WTC11 (cell line): ENCODE measurements around the gene PDZD8. TPM values are rescaled to one million over a fixed set of nuclear protein-coding genes. Genes with fewer than 3 reads are reported as not detected.

Experiments used
- ATAC-seq: fragments of 200-7000 bp; cut with Tn5 transposase; 2 replicates; pipeline ENCODE4 v1.10.0; 2021; ENCODE audit warnings: mild to moderate bottlenecking, moderate library complexity
- CTCF ChIA-PET: fragments of 300-600 bp; sonication (Branson Sonifier 250); formaldehyde crosslinking; loops from one replicate; lab custom pipeline; 2021; ENCODE audit warnings: antibody characterized with exemption; lab: Charles Lee
- POLR2A ChIA-PET: fragments of 350-600 bp; sonication (Branson Sonifier 250); formaldehyde crosslinking; loops from one replicate; lab custom pipeline; 2021; ENCODE audit warnings: antibody characterized with exemption; lab: Charles Lee
- DNase-seq: peaks from one replicate; pipeline ENCODE4 v3.0.0; 2021; ENCODE audit warnings: low spot score
- H3K27ac Mint-ChIP-seq: 2 replicates; pipeline ENCODE4 v1.8.0; 2021; ENCODE audit warnings: mixed read lengths
- H3K27me3 Mint-ChIP-seq: 2 replicates; pipeline ENCODE4 v1.8.0; 2021; ENCODE audit warnings: low read depth, mild to moderate bottlenecking, moderate library complexity, mixed read lengths
- H3K36me3 Mint-ChIP-seq: 2 replicates; pipeline ENCODE4 v1.8.0; 2021; ENCODE audit warnings: mixed read lengths
- H3K4me1 Mint-ChIP-seq: 2 replicates; pipeline ENCODE4 v1.8.0; 2022; ENCODE audit warnings: mixed read lengths
- H3K4me3 Mint-ChIP-seq: 2 replicates; pipeline ENCODE4 v1.8.0; 2021; ENCODE audit warnings: mild to moderate bottlenecking, moderate library complexity, mixed read lengths
- H3K9me3 Mint-ChIP-seq: 2 replicates; pipeline ENCODE4 v1.8.0; 2021; ENCODE audit warnings: mixed read lengths
- ATF2 ChIP-seq: sonication (generic); formaldehyde crosslinking; IDR thresholded peaks from 2 replicates; pipeline ENCODE4 v1.8.1; 2022; ENCODE audit warnings: low read depth, missing genetic modification reagents, borderline replicate concordance
- CBFB ChIP-seq: sonication (generic); formaldehyde crosslinking; IDR thresholded peaks from 2 replicates; pipeline ENCODE4 v1.8.1; 2022; ENCODE audit warnings: mild to moderate bottlenecking, low read depth, missing genetic modification reagents
- E2F1 ChIP-seq: sonication (generic); formaldehyde crosslinking; IDR thresholded peaks from 2 replicates; pipeline ENCODE4 v1.8.0; 2022; ENCODE audit warnings: mild to moderate bottlenecking, missing genetic modification reagents
- ELF4 ChIP-seq: sonication (generic); formaldehyde crosslinking; IDR thresholded peaks from 2 replicates; pipeline ENCODE4 v1.8.1; 2022; ENCODE audit warnings: low read depth, mild to moderate bottlenecking, moderate library complexity, missing genetic modification reagents
- FOXJ3 ChIP-seq: sonication (generic); formaldehyde crosslinking; IDR thresholded peaks from 2 replicates; pipeline ENCODE4 v1.9.0; 2021; ENCODE audit warnings: missing genetic modification reagents, mild to moderate bottlenecking, borderline replicate concordance
- HMGA2 ChIP-seq: fragments of 250-450 bp; sonication (Bioruptor Pico); IDR thresholded peaks from 2 replicates; pipeline ENCODE4 v1.4.0; 2021; ENCODE audit warnings: mild to moderate bottlenecking, moderate library complexity
- IRF2 ChIP-seq: sonication (generic); formaldehyde crosslinking; IDR thresholded peaks from 2 replicates; pipeline ENCODE4 v1.8.0; 2022; ENCODE audit warnings: low read depth, missing genetic modification reagents, borderline replicate concordance
- KAT7 ChIP-seq: sonication (generic); formaldehyde crosslinking; IDR thresholded peaks from 2 replicates; pipeline ENCODE4 v1.8.1; 2023; ENCODE audit warnings: missing genetic modification reagents, mild to moderate bottlenecking, borderline replicate concordance
- NFE2L1 ChIP-seq: sonication (generic); formaldehyde crosslinking; IDR thresholded peaks from 2 replicates; pipeline ENCODE4 v1.8.1; 2023; ENCODE audit warnings: missing genetic modification reagents
- NR2C2 ChIP-seq: sonication (generic); formaldehyde crosslinking; IDR thresholded peaks from 2 replicates; pipeline ENCODE4 v1.8.0; 2022; ENCODE audit warnings: mild to moderate bottlenecking, missing genetic modification reagents
- OVOL2 ChIP-seq: fragments of 250-450 bp; sonication (Bioruptor Pico); IDR thresholded peaks from 2 replicates; pipeline ENCODE4 v1.9.0; 2021; ENCODE audit warnings: mild to moderate bottlenecking, borderline replicate concordance
- RELA ChIP-seq: sonication (generic); formaldehyde crosslinking; IDR thresholded peaks from 2 replicates; pipeline ENCODE4 v1.8.1; 2022; ENCODE audit warnings: missing genetic modification reagents, mild to moderate bottlenecking, borderline replicate concordance
- SOX15 ChIP-seq: fragments of 250-450 bp; sonication (Bioruptor Pico); IDR thresholded peaks from 2 replicates; pipeline ENCODE4 v1.9.0; 2021; ENCODE audit warnings: mild to moderate bottlenecking
- USF1 ChIP-seq: sonication (generic); formaldehyde crosslinking; IDR thresholded peaks from 2 replicates; pipeline ENCODE4 v1.8.0; 2022; ENCODE audit warnings: mild to moderate bottlenecking, missing genetic modification reagents
- ZMAT4 ChIP-seq: fragments of 250-450 bp; sonication (Bioruptor Pico); IDR thresholded peaks from 2 replicates; pipeline ENCODE4 v1.9.0; 2021; ENCODE audit warnings: mild to moderate bottlenecking
- ZNF121 ChIP-seq: sonication (generic); formaldehyde crosslinking; IDR thresholded peaks from 2 replicates; pipeline ENCODE4 v1.8.0; 2023; ENCODE audit warnings: missing genetic modification reagents
- ZNF232 ChIP-seq: sonication (generic); formaldehyde crosslinking; IDR thresholded peaks from 2 replicates; pipeline ENCODE4 v1.8.0; 2022; ENCODE audit warnings: mild to moderate bottlenecking, missing genetic modification reagents
- ZNF425 ChIP-seq: fragments of 250-450 bp; sonication (Bioruptor Pico); conservative IDR thresholded peaks from 2 replicates; pipeline ENCODE4 v1.9.0; 2021; ENCODE audit warnings: mild to moderate bottlenecking
- ZNF671 ChIP-seq: fragments of 250-450 bp; sonication (Bioruptor Pico); IDR thresholded peaks from 2 replicates; pipeline ENCODE4 v1.8.0; 2021; ENCODE audit warnings: mild to moderate bottlenecking
- ZSCAN18 ChIP-seq: fragments of 250-450 bp; sonication (Bioruptor Pico); IDR thresholded peaks from 2 replicates; pipeline ENCODE4 v2.1.2; 2022; ENCODE audit warnings: mild to moderate bottlenecking, moderate library complexity
- total RNA-seq: library from RNA; stranded (reverse); gene quantifications from 3 replicates; pipeline ENCODE4 v1.2.3, GENCODE V29; 2021
- TF ChIP-seq, protein P1 (sequence below): fragments of 200-600 bp; IDR thresholded peaks from 2 replicates; pipeline ENCODE4 v1.8.0; 2022; ENCODE audit warnings: antibody characterized with exemption
- TF ChIP-seq, protein P2 (sequence below): sonication (generic); formaldehyde crosslinking; IDR thresholded peaks from 2 replicates; pipeline ENCODE4 v1.8.1; 2022; ENCODE audit warnings: mild to moderate bottlenecking, moderate library complexity, missing genetic modification reagents

Gene PDZD8
- total RNA-seq, 1 experiment from 2014 or later = 52.7 TPM

DNA sequence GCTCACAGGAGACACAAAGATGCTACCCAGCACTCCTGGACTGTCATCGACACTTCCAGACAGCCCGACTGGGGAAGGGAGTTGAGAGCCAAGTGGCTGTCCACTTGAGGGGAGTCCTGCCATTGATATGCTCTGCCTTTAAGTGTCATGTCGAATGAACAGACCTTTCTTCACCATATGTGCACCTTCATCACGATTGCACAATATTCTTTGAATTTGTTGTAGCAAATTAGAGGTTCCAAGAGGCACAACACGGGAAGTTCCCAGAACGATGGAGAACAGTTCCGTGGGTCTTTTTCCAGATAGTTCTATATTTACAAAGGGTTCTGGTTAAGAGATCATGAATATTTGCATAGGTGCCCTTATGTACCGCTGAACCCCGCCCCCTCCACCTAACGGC is 118.3 kb downstream of the PDZD8 start (continued):
- TF ChIP-seq E2F1 (CRISPR knock-in tag) = no peak
- TF ChIP-seq ZNF425 (CRISPR knock-in tag) = no peak
- no peak for TF ChIP-seq ZNF232

GRCh38 chr10:117255835-117256460 is 119.3 kb downstream of the PDZD8 start:
- H3K4me1 Mint-ChIP-seq = peaks cover 46% of the 10 kb centered on the region
- no peaks in the 10 kb centered on the region for H3K36me3 Mint-ChIP-seq
- no peak for DNase-seq
- H3K27me3 Mint-ChIP-seq = no peaks in the 10 kb centered on the region
- no peak overlapping the region for H3K27ac Mint-ChIP-seq
- no peak overlapping the region for H3K4me3 Mint-ChIP-seq
- no peak for ATAC-seq
- ChIA-PET POLR2A (no interaction called here), CTCF (interaction anchor here (1.0 kb wide), 1 partner anchor 63 kb away, joined by 3 read pairs; no protein-coding TSS in a partner anchor)
- H3K9me3 Mint-ChIP-seq = no peaks in the 10 kb centered on the region
- TF ChIP-seq OVOL2 (CRISPR knock-in tag) = no peak
- TF ChIP-seq ZNF121 (CRISPR knock-in tag) = no peak
- no peak for TF ChIP-seq ZMAT4 (CRISPR knock-in tag)
- no peak for TF ChIP-seq ELF4 (CRISPR knock-in tag)
- TF ChIP-seq, protein P1, sequence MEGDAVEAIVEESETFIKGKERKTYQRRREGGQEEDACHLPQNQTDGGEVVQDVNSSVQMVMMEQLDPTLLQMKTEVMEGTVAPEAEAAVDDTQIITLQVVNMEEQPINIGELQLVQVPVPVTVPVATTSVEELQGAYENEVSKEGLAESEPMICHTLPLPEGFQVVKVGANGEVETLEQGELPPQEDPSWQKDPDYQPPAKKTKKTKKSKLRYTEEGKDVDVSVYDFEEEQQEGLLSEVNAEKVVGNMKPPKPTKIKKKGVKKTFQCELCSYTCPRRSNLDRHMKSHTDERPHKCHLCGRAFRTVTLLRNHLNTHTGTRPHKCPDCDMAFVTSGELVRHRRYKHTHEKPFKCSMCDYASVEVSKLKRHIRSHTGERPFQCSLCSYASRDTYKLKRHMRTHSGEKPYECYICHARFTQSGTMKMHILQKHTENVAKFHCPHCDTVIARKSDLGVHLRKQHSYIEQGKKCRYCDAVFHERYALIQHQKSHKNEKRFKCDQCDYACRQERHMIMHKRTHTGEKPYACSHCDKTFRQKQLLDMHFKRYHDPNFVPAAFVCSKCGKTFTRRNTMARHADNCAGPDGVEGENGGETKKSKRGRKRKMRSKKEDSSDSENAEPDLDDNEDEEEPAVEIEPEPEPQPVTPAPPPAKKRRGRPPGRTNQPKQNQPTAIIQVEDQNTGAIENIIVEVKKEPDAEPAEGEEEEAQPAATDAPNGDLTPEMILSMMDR = no peak
- TF ChIP-seq CBFB (CRISPR knock-in tag) = no peak
- TF ChIP-seq KAT7 (CRISPR knock-in tag) = no peak
- TF ChIP-seq ATF2 (CRISPR knock-in tag) = no peak
- TF ChIP-seq ZNF671 (CRISPR knock-in tag) = no peak
- no peak for TF ChIP-seq RELA (CRISPR knock-in tag)
- no peak for TF ChIP-seq NR2C2 (CRISPR knock-in tag)
- no peak for TF ChIP-seq SOX15 (CRISPR knock-in tag)
- no peak for TF ChIP-seq USF1 (CRISPR knock-in tag)
- TF ChIP-seq ZSCAN18 (CRISPR knock-in tag) = no peak
- TF ChIP-seq FOXJ3 (CRISPR knock-in tag) = no peak
- TF ChIP-seq HMGA2 (CRISPR knock-in tag) = no peak
- TF ChIP-seq IRF2 (CRISPR knock-in tag) = no peak
- TF ChIP-seq, protein P2, sequence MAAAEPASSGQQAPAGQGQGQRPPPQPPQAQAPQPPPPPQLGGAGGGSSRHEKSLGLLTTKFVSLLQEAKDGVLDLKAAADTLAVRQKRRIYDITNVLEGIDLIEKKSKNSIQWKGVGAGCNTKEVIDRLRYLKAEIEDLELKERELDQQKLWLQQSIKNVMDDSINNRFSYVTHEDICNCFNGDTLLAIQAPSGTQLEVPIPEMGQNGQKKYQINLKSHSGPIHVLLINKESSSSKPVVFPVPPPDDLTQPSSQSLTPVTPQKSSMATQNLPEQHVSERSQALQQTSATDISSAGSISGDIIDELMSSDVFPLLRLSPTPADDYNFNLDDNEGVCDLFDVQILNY (CRISPR knock-in tag) = no peak
- TF ChIP-seq NFE2L1 (CRISPR knock-in tag) = no peak
